GM18858 (cell line): ENCODE data around the gene NPEPL1.

Experiments used
- ATAC-seq: cut with Tn5 transposase; IDR thresholded peaks from one replicate; pipeline ENCODE4 v1.9.1; 2021; ENCODE audit not compliant: unreplicated experiment

NPEPL1 gene

DNA sequence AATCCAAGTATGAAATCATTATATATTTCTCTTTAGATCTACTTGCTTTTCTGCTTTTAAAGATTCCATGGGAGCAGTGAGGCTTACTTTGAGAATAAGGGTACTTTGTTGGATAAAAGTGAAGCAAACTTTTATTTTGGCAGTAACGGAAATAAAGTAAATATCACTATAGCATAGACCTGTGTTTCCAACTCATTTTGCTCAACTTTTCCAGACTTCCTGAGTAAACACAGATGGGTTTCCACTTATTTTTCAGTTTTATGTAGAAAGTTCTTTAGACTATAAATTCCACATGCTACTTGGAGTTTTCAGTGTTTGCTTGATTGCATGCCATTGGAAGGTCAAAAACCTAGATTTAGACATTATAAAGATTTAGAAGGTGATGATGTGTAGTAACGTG, 35.3 kb upstream of the NPEPL1 start:
- ATAC-seq: no peak

DNA sequence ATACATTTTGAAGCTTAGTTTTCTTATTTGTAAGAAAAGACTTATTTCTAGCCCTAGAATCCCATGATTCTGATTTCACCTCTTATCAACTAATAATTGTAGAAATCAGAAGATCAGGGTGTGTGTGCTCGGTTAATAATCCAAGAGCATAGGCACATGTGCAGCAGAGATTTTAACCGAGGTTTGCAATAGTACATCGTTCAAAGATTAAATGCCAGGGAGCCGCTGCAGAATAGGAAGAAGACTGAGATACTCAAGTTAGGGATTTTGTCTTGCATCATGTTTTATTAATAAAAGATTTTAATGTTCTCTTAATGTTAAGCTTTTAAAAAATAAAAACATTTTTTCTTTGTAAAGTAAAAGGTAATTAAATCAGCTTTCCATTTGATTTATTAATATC, 34.6 kb upstream of the NPEPL1 start:
- ATAC-seq: no peak

- no peak for ATAC-seq
Measured at GRCh38 chr20:58658760-58659159, 33.8 kb upstream of the NPEPL1 start.

DNA sequence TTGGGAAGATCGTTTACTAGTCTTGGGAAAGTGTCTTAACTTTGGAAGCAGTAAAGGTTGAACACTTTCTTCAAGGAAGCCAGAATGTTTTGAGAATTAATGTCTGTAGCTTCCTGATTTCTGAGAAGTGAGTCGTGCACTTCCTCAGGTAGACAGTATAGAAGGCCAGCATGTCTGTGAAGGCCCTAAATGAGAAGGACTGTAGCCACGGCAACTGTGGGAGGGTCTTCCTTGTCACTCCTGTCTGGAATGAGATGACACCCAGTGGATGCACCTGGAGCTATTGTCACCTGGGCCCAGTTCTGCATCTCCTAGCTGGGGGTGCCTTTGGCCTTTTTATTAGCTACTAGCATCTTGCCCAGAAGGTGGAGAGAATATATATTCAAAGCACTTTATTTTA, 32.8 kb upstream of the NPEPL1 start:
- ATAC-seq: no peak

DNA sequence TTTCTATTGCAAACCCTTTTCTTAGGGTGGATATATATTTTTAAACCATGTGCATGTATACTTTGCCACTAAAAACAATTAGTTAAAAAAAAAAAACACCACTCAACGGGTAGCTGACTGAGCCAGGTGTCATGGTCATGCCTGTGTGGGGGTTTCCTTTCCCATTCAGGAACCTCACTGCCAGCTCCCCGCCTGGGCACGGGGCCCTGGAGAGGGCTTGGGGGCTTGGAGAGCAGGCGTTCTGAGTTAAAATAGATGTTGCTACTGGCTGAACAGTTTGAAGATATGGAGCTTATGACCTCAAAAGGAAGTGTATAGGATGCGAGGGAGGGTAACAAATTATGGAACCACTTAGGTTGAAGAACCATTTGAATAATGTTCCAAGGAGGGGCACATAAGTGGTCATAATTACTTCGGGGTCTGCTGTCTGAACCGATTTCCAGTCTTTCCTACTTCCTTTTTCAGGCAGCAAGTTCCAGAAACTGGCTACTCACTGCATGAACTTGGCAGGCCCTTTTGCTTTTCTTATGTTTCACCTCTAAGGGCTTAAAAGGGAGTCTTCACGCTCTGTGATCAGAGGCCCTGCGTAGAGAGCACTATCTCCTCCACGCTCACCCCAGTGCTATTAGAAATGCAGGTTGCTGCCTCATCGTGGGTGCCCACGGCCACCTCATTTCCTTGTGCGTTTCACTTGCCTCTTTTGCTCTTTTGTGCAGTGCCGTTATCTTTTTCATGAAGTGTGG, 31.6 kb upstream of the NPEPL1 start:
- ATAC-seq: no peak

DNA sequence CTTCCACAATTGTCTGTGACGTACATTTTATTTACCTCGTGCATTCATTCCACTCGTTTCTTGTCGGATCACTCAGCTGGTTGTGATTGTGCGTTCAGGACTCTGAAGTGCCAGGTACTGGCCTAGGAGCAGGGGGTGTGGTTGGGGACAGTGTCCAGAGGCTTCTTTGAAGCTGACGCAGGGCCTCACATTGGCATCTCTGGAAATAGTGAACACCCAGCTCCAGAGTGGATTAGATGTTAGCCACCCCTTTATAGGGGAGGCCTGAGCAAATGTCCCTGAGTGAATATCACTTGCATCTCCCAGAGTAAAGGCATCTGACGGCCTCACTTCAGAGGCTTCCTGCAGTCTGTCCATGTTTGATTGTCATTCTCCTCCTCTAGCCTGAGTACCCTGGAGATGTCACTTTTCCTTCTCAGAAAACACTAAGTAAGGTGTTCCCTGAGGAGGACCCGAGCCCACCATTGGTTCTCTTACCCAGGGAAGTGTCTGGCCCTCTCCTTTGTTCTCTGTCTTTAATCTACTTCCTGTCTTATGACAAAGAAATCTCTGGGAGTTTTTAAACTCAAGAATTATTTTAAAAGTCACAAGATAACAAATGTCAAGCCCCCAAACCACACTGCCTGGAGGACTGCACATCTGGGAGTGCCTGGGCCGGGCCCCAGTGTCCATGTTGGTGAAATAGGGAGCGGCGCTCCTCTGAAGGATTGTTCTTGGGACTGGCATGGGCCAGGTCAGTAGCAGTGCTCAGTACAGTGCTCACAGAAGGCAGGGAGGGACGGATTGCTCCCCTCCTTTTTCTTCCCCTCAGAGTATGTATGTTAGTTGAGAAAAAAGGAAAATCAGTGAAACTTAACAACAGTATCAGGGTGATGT, 30.8 kb upstream of the NPEPL1 start:
- no peak for ATAC-seq

GRCh38 chr20:58664331-58664730, 28.3 kb upstream of the NPEPL1 start:
- ATAC-seq: no peak

GRCh38 chr20:58664883-58665282, 27.7 kb upstream of the NPEPL1 start:
- ATAC-seq: no peak

GRCh38 chr20:58665606-58666005, 27.0 kb upstream of the NPEPL1 start:
- ATAC-seq: no peak

GRCh38 chr20:58666702-58667101, 25.9 kb upstream of the NPEPL1 start:
- no peak for ATAC-seq

- ATAC-seq: no peak
Measured at GRCh38 chr20:58667975-58668374, 24.6 kb upstream of the NPEPL1 start.

DNA sequence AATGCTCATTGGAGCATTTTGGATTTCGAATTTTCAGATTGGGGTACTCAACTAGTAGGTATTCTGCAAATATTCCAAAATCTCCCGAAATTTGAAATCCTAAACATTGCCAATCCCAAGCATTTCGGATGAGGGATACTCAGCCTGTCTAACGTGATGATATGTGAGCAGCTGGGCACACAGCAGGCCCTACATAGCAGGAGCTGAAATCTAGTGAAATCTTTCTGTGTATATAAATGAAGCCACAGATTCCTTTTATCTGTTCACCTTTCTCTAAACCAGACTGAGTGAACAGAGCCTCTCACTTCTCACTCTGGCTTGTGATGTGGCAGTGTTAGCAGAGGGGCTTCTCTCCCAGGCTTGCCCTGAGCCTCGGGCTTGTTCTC, 23.7 kb upstream of the NPEPL1 start:
- no peak for ATAC-seq

GRCh38 chr20:58669287-58670006, 23.2 kb upstream of the NPEPL1 start:
- ATAC-seq: no peak

- no peak for ATAC-seq
Measured at GRCh38 chr20:58670102-58670501, 22.5 kb upstream of the NPEPL1 start.

DNA sequence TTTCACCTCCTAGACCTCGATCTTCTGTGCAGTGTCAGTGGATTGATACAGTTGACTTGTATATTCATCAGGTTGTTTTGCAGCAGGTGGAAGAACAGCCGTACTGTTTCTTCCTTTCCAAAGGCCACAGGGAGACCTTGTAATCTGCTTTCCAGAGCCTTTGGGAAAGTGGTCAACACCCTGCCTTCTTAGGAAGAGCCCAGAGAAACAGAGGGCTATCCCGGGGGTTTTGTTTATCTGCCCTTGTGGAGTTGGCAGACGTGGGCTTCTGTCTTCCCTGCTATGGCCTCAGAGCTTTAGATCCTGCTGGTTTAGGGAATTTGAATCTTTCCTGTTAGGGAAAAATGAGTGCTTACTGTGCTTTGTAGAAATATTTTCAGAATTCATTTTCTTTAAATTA, 21.9 kb upstream of the NPEPL1 start:
- no peak for ATAC-seq

DNA sequence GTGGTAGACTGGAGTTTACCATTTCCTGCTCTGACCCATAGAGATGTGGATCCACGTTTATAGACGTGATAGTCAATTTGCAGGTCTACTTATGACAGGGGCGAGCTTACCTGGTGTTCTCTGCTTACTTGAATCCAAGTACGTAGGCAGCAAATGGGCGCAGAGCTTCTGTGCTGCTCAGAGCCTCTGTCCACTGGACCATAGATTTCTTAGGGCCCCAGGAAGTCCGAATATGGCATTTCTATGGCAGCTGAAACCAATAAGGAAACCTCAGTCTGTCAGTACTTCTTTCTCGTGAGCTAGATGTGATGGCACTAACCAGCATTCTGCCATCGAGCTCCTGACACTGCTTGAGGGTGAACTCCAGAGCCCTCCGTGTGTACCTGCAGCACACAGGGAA, 19.5 kb upstream of the NPEPL1 start:
- ATAC-seq: no peak

DNA sequence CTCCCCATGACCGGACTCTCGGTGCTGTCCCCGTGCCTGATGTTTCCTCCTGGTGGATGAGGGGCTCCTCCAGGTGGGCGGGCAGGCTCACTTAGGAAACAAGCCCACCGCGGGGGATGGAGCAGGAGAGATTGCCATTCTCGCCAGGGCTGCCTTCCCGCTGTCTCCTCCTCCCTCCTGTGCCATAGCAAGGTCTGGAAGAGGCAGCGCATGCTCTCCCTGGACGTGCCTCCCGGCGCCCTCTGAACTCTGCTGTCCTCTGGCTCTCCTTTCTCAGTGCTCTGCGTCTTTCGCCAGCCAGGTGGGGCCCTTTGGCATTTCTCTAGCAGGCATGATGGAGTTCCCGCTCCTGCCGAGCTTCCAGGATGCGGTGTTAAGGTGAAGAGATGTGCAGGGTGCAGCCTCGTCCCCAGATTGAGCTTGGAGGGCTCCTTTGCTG, 17.4 kb upstream of the NPEPL1 start:
- no peak for ATAC-seq

DNA sequence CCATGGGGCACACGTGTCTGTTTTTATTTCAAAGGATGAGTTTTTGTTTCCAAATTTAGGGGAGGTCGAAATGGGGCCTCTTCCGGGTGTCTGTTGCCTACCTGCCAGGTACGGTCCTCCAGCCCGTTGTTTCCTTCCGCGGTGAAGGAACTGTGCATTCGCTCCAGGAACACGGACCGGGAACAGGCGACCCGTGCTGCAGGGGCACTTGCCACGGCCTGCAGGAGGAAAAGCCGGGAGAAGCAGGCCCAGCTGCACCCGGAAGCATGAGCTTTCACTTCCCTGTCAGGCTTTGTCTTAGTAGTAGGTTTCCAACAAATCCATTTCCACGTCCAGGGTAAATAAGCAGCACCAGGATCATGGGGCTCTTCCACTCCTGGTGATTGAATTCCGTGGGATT, 17.0 kb upstream of the NPEPL1 start:
- ATAC-seq: no peak

DNA sequence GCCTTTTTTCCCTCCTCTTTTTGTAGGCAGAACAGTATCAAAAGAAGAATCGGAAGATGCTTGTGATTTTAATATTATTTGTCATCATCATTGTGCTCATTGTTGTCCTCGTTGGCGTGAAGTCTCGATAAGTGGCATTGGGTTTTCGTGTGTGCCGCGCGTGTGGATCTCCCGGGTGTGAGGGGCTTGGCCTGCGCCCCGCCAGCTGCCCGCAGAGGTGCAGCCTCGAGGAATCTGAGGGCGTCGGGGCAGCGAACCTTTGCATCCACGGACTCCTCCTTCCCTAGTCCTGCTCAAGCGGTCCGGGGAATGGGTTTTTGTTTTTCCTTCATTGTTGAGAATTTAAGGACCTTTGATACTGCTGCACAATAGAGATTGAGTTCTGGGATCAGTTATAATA, 16.4 kb upstream of the NPEPL1 start:
- ATAC-seq: no peak

DNA sequence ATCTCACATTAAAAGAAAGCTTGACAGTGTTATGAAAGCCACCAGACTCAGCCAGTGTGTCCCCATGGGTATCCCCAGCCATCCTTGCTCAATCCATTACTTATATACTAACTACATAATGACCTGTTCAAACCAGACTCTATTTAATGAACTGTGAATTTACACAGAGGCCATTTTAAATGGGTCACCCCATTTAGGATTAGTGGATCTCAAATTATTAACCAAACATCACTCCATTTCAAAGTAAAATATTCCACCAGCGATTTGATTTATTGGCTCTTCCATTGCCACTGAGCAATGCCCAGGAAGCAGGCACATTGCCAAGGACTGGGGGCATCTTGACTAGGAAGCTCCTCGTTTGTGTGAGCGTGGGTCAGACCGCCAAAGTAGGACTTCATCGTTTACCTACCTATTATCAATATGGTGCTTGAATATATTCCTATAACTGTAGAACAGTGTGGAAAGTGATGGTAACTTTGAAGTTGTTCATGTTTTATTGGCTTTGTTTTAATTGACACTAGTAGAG, 15.5 kb upstream of the NPEPL1 start:
- no peak for ATAC-seq

- ATAC-seq: no peak
Measured at GRCh38 chr20:58677808-58678207, 14.8 kb upstream of the NPEPL1 start.
